Breast epithelium (tissue), 4 donors: ENCODE measurements around the gene CFAP68. TPM values are rescaled to one million over a fixed set of nuclear protein-coding genes. Genes with fewer than 3 reads are reported as not detected.
A peak's percentile ranks its signal among the peaks of the same experiment; 100 is the strongest.
"Not testable (repeated sequence)": the region's sequence is repeated elsewhere in the genome, so short reads cannot be mapped to it uniquely, and the experiment has no call there.

Experiments used
- DNase-seq, 2 donors: peaks; one replicate each; pipeline ENCODE4 v3.0.0-alpha.2; 2019; ENCODE audit warnings: low spot score in 2 of 2
- H3K27ac ChIP-seq, 2 donors: fragments of 200-600 bp; sonication (generic) in 1 of 2; one replicate each; pipeline ENCODE4 v1.5.1; 2016 to 2019; ENCODE audit warnings: mild to moderate bottlenecking in 1 of 2
- H3K27me3 ChIP-seq, 2 donors: fragments of 200-600 bp; sonication (generic) in 1 of 2; one replicate each; pipeline versions ENCODE4 v1.5.1 to v1.6.0; 2017 to 2019; ENCODE audit warnings: control low read depth in 1 of 2, mild to moderate bottlenecking in 1 of 2
- H3K36me3 ChIP-seq: fragments of 200-600 bp; one replicate; pipeline ENCODE4 v1.5.1; 2019
- H3K4me1 ChIP-seq, 2 donors: fragments of 200-600 bp; sonication (generic); one replicate each; pipeline ENCODE4 v1.5.1; 2016 to 2019; ENCODE audit warnings: control low read depth in 1 of 2
- H3K4me3 ChIP-seq, 3 donors: fragments of 200-600 bp; sonication (generic); 1 replicate in 2 of 3; 2 replicates in 1 of 3; pipeline ENCODE4 v1.5.1; 2016 to 2019; ENCODE audit warnings: mild to moderate bottlenecking in 3 of 3, moderate library complexity in 2 of 3
- H3K9me3 ChIP-seq, 2 donors: fragments of 200-600 bp; sonication (generic) in 1 of 2; one replicate each; pipeline ENCODE4 v1.5.1; 2016 to 2019; ENCODE audit warnings: control low read depth in 1 of 2
- CTCF ChIP-seq, 3 donors: fragments of 450-650 bp; IDR thresholded peaks; one replicate each; pipeline ENCODE4 v1.5.1; 2016 to 2017; ENCODE audit warnings: antibody characterized with exemption in 3 of 3, mild to moderate bottlenecking in 3 of 3, moderate library complexity in 3 of 3
- POLR2A ChIP-seq: fragments of 450-650 bp; IDR thresholded peaks from one replicate; pipeline ENCODE4 v1.6.1; 2016; ENCODE audit warnings: antibody characterized with exemption, mild to moderate bottlenecking, moderate library complexity
- POLR2AphosphoS5 ChIP-seq, 3 donors: sonication (generic); formaldehyde crosslinking; IDR thresholded peaks; one replicate each; pipeline ENCODE4 v1.6.1; 2017; ENCODE audit warnings: antibody characterized with exemption in 3 of 3
- intact Hi-C: fragments of 100-400 bp; cut with DNase I; formaldehyde crosslinking; loops from one replicate; pipeline ENCODE4 v1.15.1; 2023; ENCODE audit warnings: low total_unique reads
- total RNA-seq, 3 donors: library from RNA; depleted of rRNA; stranded (reverse); fragments of >200 nt; gene quantifications; one replicate each; pipeline ENCODE4 v1.1.0, GENCODE V29; 2016

CFAP68 gene
- total RNA-seq, 3 donors from 2014 or later = 29.6 to 35.1 (median 31.2) TPM

GRCh38 chr11:111879637-111879960 lies 258 bp downstream of the CFAP68 start:
- Histone ChIP-seq H3K9me3 (no peaks in the 10 kb centered on the region), H3K4me1 (no peaks in the 10 kb centered on the region), H3K27ac (peak overlapping the region; percentile 95 to 99), H3K36me3 (no peaks in the 10 kb centered on the region), H3K4me3 (peak overlapping the region; percentile 67 to 85 (median 69)), H3K27me3 (no peaks in the 10 kb centered on the region)
- intact Hi-C loops = no loop called here
- no peak for DNase-seq
- TF ChIP-seq CTCF (IDR thresholded peaks at IDR 0.05) (no peak), POLR2A (no peak), POLR2AphosphoS5 (IDR thresholded peaks at IDR 0.05) (no peak)

GRCh38 chr11:111882202-111882601 lies 2.9 kb downstream of the CFAP68 start:
- DNase-seq = no peak
- no peaks in the 10 kb centered on the region for H3K36me3 ChIP-seq
- intact Hi-C loops = no loop called here

GRCh38 chr11:111885053-111885452 lies 5.7 kb downstream of the CFAP68 start:
- H3K36me3 ChIP-seq, intact Hi-C loops, H3K4me3 ChIP-seq, H3K4me1 ChIP-seq, H3K27me3 ChIP-seq, DNase-seq, H3K9me3 ChIP-seq, H3K27ac ChIP-seq: not testable (repeated sequence)

More at GRCh38 chr11:111882202-111882601, 2.9 kb downstream of the CFAP68 start:
- Histone ChIP-seq H3K4me3 (no peak overlapping the region), H3K27me3 (no peaks in the 10 kb centered on the region), H3K9me3 (no peaks in the 10 kb centered on the region), H3K27ac (no peak overlapping the region), H3K4me1 (no peaks in the 10 kb centered on the region)
- no peak for TF ChIP-seq POLR2AphosphoS5 (IDR thresholded peaks at IDR 0.05)
- no peak for TF ChIP-seq POLR2A

- no peak for DNase-seq
- H3K27me3 ChIP-seq = no peaks in the 10 kb centered on the region
- H3K9me3 ChIP-seq = no peaks in the 10 kb centered on the region
- TF ChIP-seq POLR2A (no peak), CTCF (IDR thresholded peaks at IDR 0.05) (no peak), POLR2AphosphoS5 (IDR thresholded peaks at IDR 0.05) (no peak)
- intact Hi-C loops = no loop called here
- H3K27ac ChIP-seq = no peak overlapping the region
- no peaks in the 10 kb centered on the region for H3K36me3 ChIP-seq
- no peaks in the 10 kb centered on the region for H3K4me1 ChIP-seq
- no peak overlapping the region for H3K4me3 ChIP-seq
Measured at GRCh38 chr11:111886032-111886431, 6.7 kb downstream of the CFAP68 start.

GRCh38 chr11:111886844-111887243 lies 7.5 kb downstream of the CFAP68 start:
- H3K36me3 ChIP-seq = no peaks in the 10 kb centered on the region
- intact Hi-C loops = no loop called here
- H3K9me3 ChIP-seq = no peaks in the 10 kb centered on the region
- no peak for TF ChIP-seq CTCF (IDR thresholded peaks at IDR 0.05)
- TF ChIP-seq POLR2AphosphoS5 (IDR thresholded peaks at IDR 0.05) = no peak
- no peak for TF ChIP-seq POLR2A
- DNase-seq = no peak
- H3K4me1 ChIP-seq = no peaks in the 10 kb centered on the region
- no peak overlapping the region for H3K4me3 ChIP-seq
- no peaks in the 10 kb centered on the region for H3K27me3 ChIP-seq
- no peak overlapping the region for H3K27ac ChIP-seq

- intact Hi-C loops = no loop called here
- no peaks in the 10 kb centered on the region for H3K4me1 ChIP-seq
- no peak overlapping the region for H3K4me3 ChIP-seq
- no peaks in the 10 kb centered on the region for H3K9me3 ChIP-seq
- H3K27me3 ChIP-seq = no peaks in the 10 kb centered on the region
- H3K36me3 ChIP-seq = no peaks in the 10 kb centered on the region
- TF ChIP-seq POLR2A (no peak), POLR2AphosphoS5 (IDR thresholded peaks at IDR 0.05) (no peak), CTCF (IDR thresholded peaks at IDR 0.05) (no peak)
- no peak overlapping the region for H3K27ac ChIP-seq
- DNase-seq = no peak
Measured at GRCh38 chr11:111905411-111905810, 26.1 kb downstream of the CFAP68 start.
